Measurements from ENCODE around the gene RNF13.
A peak's percentile ranks its signal among the peaks of the same experiment; 100 is the strongest.

The RNF13 gene

DNA sequence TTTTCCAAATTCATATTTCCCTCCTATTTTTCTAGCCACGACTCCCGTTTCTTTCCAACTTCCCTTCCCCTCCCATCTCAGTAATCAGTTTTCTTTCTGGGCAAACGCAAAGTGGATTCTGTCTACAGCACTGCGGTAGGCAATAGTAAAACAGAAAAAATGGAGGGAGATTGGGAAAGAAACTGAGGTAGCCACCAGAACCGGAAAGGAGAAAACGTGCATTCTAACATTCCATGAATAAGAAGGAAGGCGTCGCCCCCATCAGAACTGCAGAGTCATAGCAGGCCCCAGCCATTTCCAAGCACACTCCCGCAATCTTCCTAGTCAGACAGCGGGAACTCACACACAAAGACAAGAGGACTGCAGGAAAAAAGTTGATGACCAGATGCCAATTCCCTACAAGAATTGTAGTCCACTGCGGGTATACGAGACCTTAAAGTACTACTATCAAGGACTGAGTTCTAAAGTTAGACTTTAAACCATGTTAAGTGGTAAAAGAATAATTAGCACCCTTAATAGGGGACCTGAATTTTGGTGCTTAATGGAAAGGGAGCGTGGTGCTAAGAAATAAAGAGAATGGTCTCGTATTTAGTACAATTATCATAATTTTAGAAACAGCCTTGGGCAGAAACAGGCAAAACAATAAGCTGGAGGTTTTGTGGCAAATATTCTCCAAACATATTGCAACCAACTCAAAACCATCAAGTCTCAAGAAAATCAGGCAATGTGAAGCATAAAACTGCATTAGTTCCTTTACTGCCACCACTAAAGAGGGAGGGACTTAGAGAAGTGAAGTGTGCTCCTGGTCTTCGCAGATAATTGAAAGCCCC, 156.3 kb downstream of the RNF13 start:
- peak; percentile 77 for DNase-seq
- Histone ChIP-seq H3K4me3 (ENCODE audit: low read depth, low read length) (peak overlapping the region; percentile 76), H3K27me3 (replicated peaks) (no peaks in the 10 kb centered on the region), H3K36me3 (replicated peaks) (peaks cover 11% of the 10 kb centered on the region), H3K27ac (peak overlapping the region; percentile 95)
- TF ChIP-seq CTCF (IDR thresholded peaks at IDR 0.05; ENCODE audit: low read depth, low read length, missing control alignments) = peak; percentile 25
- in situ Hi-C loops (cut with HindIII; ENCODE audit: low pct_ligation_motif_present, low sequenced_read_pairs) = no loop called here

DNA sequence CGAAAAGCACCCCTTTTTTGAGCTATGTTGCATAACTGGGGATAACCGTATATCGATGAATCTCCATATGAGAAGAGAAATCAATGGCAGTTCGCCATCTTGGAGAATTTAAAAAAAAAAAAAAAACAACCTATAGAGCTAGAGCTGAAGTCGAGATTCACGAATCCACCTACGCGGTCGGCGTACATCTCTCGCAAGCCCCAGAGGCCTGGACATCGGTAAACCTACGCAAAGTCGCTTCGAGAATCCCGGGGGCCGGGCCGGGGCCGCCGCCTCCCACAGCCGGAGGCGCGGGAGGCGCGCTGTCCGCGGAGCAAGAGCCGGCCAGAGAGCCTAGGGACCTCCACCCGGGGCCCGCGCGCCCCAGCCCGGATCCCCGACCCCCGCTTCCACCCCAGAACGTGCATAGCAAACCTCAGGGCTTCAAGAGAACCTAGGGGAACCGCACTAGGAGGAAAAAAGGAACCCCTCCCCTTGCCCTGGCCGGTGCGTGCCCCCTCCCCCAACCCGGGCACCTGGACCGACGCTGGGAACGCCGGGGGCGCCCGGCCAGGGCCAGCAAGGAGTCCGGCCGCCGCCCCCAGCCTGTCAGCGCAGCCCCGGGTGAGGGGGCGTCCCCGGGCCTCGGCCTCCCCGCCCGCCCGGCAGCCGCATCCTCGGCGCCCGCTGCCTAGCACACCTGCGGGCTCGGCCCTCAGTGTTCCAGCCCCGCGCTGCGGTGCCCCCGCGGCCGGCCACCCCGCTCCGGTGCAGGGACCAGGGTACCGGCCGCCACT, 157.1 kb downstream of the RNF13 start:
- peaks cover 11% of the 10 kb centered on the region for H3K36me3 ChIP-seq (replicated peaks)
- peak overlapping the region; percentile 95 for H3K27ac ChIP-seq
- no peak for TF ChIP-seq CTCF (IDR thresholded peaks at IDR 0.05; ENCODE audit: low read depth, low read length, missing control alignments)
- DNase-seq = peak; percentile 76
- H3K27me3 ChIP-seq (replicated peaks) = no peaks in the 10 kb centered on the region
- in situ Hi-C loops (cut with HindIII; ENCODE audit: low pct_ligation_motif_present, low sequenced_read_pairs) = no loop called here
- peak overlapping the region; percentile 76 for H3K4me3 ChIP-seq (ENCODE audit: low read depth, low read length)

- peaks cover 5% of the 10 kb centered on the region for H3K36me3 ChIP-seq (replicated peaks)
- H3K27ac ChIP-seq = peak within 1 kb of the TSS; percentile 95
- TF ChIP-seq CTCF (IDR thresholded peaks at IDR 0.05; ENCODE audit: low read depth, low read length, missing control alignments) = no peak
- H3K4me3 ChIP-seq (ENCODE audit: low read depth, low read length) = peak within 1 kb of the TSS; percentile 76
- peak; percentile 52 for DNase-seq
- no peaks in the 10 kb centered on the region for H3K27me3 ChIP-seq (replicated peaks)
- in situ Hi-C loops (cut with HindIII; ENCODE audit: low pct_ligation_motif_present, low sequenced_read_pairs) = no loop called here
These were observed 157.8 kb downstream of the RNF13 start, which contains the start of gene PFN2 for GRCh38 chr3:149970716-149971402. TSS of gene PFN2 (minus strand) at chr3:149970895. CDS start at chr3:149970856, 39 bp downstream.

- peak overlapping the region; percentile 95 for H3K27ac ChIP-seq
- H3K27me3 ChIP-seq (replicated peaks) = no peaks in the 10 kb centered on the region
- TF ChIP-seq CTCF (IDR thresholded peaks at IDR 0.05; ENCODE audit: low read depth, low read length, missing control alignments) = no peak
- peak; percentile 62 for DNase-seq
- peak overlapping the region; percentile 76 for H3K4me3 ChIP-seq (ENCODE audit: low read depth, low read length)
- no peaks in the 10 kb centered on the region for H3K36me3 ChIP-seq (replicated peaks)
- in situ Hi-C loops (cut with HindIII; ENCODE audit: low pct_ligation_motif_present, low sequenced_read_pairs) = no loop called here
These were observed 158.5 kb downstream of the RNF13 start for GRCh38 chr3:149971403-149972075.

GRCh38 chr3:149975919-149976318, 162.9 kb downstream of the RNF13 start:
- H3K36me3 ChIP-seq (replicated peaks) = no peaks in the 10 kb centered on the region
- no peak overlapping the region for H3K4me3 ChIP-seq (ENCODE audit: low read depth, low read length)
- H3K27me3 ChIP-seq (replicated peaks) = no peaks in the 10 kb centered on the region
- H3K27ac ChIP-seq = no peak overlapping the region
- DNase-seq = no peak
- TF ChIP-seq CTCF (IDR thresholded peaks at IDR 0.05; ENCODE audit: low read depth, low read length, missing control alignments) = peak; percentile 27
- in situ Hi-C loops (cut with HindIII; ENCODE audit: low pct_ligation_motif_present, low sequenced_read_pairs) = no loop called here

All from brain microvascular endothelial cell (primary cell).